HG02678 (cell line): ENCODE measurements around the gene RAPGEF3.

ENCODE experiments used
- ATAC-seq: cut with Tn5 transposase; IDR thresholded peaks from one replicate; pipeline ENCODE4 v1.9.1; 2021; ENCODE audit warnings: mild to moderate bottlenecking, moderate library complexity; ENCODE audit not compliant: unreplicated experiment

The RAPGEF3 gene

DNA sequence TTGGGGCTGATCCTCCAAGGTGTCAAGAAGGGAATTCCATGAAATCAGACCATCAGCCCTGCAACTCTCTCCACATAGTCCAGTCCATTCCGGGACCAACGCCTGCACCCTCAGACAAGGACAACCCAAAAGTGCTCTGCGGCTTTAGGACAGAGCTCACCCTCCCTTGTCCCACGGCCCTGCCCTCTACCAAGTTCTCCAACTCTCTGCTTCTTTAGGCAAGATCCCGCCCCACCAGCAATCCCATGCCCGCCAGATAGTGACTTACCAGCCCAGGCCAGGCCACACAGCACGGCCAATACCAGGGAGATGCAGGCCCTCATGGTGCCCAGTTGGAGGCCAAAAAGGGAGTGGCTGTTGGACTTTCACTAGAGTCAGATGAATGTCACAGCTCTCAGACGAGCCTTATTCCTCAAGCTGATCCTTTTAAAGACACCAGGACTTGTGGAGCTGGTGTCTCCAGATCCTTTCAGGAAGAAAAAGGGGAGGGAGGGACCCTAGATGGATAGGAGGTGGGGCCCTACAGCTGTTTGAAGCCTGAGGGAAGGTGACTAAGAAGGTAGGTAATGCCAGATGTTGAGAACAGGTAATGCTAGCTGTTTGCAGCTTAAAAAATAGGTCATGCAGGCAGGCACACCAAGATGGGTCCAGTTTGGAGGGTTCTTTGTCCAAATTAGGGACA, 33.4 kb downstream of the RAPGEF3 start, which contains the start of gene ENDOU:
TSS of gene ENDOU (minus strand) at position 400 of the 682 bp plus-strand sequence. CDS start at position 323, 77 bp downstream.
- no peak for ATAC-seq

DNA sequence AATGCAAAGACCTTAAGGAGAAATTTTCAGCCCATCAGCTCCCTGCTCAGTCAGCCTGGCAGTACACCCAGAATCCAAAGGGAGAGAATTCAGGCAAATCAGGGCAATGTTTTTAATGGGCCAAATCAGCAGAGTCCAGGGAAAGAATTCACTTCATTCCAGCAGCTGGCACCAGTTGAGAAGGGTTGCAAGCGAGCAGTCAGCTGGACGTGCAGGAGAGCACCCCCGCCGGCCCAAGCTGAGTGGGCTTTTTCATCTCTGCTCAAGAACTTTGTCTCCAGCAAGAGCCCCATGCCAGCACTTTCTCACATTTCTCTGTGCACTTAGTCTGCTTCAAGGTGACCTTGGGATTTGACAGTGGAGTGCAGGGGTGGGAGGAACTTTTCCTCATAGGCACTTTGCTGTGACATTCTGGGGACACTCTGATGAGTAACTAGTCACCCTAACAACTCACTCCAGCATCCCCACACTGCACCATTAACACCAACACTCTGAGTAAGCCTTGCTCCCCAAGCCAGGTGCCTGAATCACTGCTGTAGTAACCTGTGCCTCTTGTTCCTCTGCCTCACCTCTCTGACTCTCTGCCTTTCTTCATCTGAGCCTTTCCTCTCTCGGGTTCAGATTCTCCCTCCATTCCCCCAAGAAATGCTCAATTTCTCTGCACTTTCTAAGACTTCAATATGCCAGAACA, 35.6 kb downstream of the RAPGEF3 start:
- no peak for ATAC-seq

DNA sequence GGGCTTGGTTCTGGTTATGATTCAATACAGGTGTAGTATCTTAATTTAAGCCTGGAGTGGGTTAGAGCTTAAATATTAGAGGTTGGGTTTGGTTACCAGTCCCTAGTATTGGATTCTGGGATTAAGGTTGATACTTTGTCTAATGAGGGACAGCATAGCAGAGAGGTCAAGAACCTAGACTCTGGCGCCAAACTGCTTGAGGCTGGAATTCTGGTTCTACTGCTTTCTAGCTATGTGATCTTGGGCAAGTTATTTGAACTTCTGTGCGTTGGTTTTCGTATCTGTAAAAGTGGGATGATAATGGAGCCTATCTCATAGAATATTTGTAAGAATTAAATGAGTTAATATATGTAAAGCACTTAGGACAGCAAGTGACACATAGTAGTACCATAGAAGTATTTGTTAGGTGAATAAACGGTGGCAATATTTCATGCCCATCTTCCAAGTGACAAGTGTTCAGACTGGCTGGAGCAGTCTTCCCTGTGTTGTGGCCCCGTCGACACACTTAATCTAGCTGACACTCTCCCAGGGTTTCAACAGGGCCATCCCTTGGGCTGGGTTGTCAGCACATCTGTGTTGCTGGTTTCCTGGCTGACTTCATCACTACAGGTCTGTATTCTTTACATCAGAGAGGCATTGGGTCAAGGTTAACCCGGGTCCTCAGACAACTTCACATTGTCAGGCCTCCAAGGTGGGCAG, 36.4 kb downstream of the RAPGEF3 start:
- ATAC-seq: no peak

DNA sequence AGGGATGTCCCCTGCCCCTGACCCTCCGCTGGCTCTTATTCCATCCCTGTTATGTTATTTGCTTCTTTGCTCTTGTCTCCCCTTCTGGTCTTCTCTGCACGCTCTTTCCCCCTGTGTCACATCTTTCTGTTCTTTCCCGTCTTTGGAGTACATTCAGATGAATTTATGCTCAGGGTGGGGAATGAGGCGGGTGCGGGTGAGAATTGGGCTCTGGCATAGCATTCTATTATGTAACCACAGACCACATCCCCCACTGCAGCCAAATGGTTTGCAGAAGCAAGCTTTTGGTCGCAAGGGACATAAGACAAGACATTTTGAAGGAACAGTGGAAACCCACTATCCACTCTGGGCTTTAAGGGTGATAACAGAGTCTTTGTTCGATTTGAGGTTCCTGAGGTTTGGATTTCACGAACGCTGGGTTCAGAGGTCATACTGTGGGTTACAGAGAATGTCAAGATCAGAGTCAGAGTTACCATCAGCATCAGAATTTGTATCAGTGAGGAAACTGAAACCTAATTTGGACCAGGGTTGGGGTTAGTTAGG, 37.2 kb downstream of the RAPGEF3 start:
- no peak for ATAC-seq

DNA sequence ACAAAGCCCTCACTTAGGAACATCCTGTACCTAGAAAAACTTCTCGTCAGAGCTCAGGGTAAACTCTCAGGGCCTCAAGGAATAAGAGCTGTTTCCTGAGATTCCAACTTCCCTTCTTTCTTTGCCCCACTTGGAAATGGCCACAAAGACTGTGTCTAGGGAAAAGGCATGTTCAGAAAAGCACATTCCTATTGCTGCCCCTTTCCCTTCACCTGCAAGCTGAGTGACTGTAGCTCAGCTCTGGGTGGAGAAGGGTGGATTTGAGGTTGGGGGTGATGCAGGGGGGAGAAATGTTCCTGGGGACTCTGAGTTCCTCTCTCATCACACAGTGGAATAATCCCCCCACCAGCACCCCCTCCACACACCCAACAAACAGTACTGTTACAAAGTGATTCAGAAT, 40.1 kb downstream of the RAPGEF3 start:
- no peak for ATAC-seq

DNA sequence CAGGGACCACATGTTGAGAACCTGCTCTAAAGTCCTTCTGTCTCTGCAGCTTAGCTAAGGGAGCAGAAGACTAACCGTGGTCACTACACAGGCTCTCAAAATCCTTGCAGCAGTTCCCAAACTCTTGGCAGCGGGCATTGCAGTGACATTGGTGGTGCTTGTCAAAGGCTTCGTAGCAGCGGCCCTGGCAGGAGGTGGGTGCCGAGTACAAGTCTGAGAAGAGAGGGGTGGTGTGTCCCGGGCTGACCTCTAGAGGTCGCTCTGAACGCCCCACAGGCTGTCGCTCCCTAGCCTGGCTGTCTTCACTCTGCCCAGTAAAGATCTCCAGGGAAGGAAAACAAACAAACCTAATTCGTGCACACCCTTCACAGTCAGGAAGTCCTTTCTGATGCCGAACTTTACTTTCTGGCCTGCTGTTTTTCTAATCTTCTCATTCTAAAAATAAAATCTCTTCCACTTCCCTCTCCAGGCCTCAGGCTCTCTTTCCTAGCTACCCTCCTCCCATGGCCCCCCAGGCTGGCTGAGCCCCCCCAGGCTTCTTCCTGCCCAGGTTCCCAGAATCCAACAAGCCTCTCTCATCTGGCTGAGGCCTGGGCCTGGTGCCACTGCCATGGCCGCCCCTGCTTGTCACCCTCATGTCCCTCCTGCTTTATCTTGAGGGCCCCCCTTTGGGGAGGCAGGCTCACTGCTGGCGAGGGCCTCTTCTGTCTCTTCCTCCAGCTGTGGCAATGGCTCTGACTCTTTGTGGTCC, 41.1 kb downstream of the RAPGEF3 start:
- peak; percentile 37 for ATAC-seq

DNA sequence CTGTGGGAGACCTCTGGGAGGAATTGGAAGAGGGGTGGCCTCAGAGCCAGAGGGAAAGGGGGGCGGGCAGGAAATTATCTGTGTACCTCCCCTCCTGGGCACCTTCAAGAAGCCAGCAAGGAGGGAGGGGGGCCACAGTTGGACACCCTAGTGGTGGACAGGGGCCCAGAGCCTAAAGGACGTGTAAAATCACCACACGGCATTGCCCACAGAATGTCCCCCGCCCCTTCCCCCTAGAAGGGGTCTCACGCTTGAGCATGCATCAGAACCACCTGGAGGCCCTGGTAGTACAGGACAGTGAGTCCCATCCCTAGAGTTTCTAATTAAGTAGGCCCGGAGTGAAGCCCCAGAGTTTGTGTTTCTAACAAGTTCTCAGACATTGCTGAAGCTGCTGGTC, 41.6 kb downstream of the RAPGEF3 start:
- no peak for ATAC-seq

DNA sequence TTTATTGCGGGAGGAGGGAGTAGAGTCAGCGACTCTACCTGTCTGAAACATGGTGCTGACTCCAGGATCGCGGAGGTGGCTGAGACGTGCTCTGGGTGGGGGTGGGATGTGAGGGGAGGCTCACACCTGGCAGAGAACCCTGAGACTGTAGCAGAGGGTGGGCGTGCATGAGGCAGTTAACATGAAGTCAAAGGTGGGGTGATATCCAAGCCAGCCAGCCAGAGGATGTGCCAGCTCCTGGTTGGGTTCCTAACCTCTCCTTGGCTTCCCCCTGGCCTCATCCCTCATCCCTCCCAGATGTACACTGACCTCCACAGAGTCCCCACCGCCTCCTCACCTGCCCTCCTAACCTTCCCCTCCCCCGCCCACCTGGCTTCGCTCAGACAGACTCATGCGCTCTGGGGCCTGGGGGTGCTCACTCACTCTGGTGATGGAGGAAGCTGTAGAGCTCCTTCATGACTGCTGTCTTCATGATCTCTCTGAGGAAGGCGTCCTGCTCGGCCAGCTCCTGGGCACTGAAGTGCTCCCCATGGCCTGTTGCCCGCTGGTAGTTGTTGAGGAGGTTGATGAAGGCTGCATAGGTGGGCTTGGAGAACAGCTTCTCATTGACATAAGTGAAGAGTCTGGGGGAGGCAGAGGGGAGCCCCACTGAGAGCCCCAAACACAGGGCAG, 42.7 kb downstream of the RAPGEF3 start:
- no peak for ATAC-seq

DNA sequence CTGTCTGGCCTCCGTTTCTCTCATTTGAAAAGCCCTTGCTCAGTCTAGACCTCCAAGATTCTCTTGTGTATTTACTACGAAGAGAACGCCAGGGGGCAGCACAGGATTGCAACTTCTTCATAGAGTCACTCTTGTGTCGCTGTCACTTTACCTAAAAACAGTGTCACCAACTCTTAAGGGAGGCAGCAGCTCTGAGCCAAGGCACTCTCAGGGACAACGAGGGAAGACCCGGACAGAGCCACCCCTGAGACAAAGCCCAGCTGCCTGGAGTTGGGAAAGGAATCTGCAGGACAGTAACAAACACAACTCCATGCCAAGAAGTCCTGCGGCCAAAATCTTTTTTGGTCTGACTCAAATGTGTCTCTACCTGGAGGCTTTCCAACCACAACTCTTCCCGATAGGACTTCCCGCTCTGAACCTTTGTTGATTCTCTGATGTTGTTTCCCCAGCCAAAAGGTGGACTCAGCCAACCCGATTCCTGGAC, 43.2 kb downstream of the RAPGEF3 start:
- ATAC-seq: peak; percentile 82

DNA sequence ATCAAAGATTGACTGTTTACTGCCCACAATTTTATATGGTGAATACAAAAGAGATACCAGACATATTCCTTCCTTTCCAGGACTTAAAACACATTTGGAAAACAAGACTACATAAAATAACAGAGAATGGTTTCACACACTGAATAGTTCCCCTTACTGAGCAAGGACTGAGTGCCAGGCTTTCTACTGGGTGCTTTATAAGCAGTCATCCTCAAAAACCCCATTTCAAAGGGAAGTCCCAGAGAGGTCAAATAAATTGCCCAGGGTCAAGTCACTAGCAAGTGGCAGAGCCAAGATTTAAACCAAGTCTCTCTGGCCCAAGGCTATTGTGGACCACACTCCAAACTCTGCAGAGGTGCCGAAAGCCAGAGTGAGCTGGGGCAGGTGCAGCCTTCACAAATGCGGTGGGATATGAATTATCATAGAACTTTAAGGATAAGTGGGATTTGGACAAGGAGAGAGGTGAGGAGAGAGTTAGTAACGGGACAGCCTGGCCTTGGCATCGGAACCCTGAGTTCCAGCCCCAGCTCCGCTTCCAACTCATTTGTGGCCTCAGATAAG, 43.8 kb downstream of the RAPGEF3 start:
- ATAC-seq: no peak

DNA sequence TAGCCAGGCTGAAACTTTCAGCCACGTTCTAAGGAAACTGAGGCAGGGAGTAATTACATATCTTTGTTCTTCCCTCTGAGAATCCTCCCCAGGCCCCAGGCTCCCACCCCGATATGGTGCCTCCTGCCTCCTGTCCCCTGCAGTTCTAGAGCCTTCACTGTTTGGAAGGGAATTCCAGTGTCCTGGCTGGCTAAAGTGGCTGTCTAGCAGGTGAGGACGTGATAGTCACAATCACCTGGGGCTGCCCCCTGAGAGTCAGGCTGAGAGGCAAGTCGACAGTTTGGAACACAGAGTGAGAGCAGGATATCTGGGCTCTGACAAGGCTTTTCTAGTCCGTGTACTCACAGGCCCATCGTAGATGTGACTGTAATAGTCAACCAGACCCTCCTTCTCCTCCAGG, 46.5 kb downstream of the RAPGEF3 start:
- ATAC-seq: no peak

DNA sequence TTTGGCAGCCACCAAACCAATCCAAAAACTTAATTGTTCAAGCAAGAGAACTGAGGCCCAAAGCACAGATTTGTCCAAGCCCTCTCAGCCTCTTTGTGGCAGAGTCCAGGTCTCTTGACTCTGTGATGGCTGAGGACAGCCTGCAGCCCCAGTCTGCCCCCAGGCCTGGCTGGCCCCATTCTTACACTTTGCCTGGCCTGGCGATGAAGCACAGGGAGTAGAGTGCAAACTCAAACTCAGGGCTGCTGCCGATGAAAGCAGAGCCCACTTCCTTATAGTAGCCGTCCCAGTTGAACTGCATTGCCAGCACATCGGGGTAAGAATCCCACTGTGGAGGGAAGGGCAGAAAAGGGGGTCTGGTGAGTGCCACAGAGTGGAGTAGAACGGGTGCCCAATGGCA, 47.2 kb downstream of the RAPGEF3 start:
- ATAC-seq: no peak

DNA sequence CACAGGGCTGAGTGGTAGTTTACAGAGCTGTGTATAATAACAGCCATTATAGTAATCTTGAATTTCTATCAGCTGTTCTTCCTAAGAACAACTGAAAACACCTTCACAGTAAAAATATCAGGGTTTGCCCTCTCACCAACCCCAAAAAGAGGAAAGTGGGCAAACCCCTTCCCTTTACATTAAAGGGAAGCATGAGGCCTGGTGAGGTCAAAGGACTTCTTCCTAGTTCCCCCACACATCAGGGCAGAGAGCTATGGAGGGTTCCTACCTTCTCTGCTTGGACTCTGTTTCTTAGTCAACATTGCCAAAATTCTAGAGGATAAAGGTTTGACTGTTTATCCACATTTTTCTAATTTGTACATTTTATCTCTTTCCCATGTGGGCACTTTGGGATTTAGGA, 48.4 kb downstream of the RAPGEF3 start:
- ATAC-seq: no peak

DNA sequence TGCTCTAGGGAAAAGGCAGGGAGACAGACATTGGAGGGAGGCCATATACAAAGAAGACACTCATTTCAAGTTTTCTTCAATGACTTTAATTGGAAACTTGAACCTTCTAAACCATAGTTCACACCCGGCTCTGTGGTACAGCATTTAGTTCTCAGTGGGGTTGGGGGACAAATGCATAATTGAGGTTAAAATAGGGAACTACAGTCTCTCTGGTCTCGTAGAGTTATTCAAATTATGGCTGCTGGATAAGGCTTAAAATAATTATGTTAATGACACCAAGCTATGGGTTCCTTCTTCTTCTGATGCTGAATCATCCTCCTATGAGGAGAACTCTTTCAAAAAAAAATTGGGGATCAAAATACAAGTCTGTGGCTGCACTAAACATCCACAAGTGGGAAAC, 49.0 kb downstream of the RAPGEF3 start:
- ATAC-seq: no peak

DNA sequence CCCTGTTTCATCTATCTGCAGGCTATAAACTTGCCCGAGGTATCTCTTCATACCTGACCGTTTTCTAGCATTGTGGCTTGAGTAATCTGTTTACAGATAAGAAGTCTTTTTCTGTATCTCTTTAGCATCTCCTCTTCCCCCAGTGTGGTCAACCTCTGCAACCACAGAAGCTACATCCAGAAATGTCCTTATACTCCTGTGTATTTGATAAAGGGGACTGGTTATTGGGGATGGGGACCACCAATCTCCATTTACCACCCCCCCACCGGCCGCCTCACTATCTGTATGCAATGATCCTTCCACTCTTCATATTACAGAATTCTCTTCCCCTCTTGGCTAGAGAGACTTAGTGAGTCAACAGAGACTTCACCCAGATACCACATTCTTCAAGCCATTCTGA, 49.4 kb downstream of the RAPGEF3 start:
- ATAC-seq: no peak

DNA sequence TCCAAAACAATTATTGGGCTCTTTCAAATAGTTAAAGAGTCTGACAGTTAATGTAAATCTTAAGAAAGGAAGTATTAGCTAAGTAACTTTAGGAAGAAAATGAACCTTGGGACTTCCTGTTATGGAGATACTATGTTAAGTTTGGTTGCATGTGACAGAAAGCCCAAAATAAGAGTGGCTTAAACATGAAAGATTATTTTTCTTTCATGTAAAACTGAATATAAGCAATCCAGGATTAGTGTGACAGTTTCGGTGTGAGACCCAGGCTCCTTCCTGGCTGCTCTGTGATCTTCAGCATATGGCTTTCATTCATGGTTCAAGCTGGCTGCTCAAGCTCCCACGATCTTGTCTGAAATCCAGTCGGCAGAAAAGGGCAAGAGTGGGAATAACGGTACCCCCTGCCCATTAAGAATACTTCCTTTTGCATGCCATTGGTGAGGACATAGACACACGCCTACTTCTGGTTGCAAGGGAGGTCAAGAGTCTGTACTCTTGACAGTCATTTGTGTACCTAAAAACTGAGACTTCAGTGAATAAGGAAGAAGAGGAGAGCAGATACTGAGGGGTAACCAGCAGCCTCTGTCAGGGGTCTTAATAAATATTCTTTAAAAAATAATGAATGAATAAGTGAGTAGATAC, 50.7 kb downstream of the RAPGEF3 start:
- ATAC-seq: no peak

DNA sequence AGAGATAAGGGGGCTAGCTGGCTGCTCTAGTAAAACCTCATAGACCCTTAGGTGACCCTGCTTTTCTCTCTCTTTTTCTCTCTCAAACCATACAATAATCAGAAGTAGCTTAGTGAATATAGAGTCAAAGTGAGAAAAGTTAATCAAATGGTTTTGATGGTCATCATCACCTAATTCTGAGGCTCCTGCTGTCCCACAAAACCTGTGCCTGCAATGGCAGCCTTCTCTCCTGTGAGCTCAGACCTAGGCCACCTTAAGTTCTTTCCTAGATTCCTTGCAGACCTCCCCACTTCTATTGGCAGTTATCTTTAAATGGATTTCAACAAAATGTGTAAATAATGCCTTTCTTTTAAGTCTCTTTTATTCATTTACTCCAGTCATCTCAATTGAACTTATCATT, 51.3 kb downstream of the RAPGEF3 start:
- ATAC-seq: no peak

DNA sequence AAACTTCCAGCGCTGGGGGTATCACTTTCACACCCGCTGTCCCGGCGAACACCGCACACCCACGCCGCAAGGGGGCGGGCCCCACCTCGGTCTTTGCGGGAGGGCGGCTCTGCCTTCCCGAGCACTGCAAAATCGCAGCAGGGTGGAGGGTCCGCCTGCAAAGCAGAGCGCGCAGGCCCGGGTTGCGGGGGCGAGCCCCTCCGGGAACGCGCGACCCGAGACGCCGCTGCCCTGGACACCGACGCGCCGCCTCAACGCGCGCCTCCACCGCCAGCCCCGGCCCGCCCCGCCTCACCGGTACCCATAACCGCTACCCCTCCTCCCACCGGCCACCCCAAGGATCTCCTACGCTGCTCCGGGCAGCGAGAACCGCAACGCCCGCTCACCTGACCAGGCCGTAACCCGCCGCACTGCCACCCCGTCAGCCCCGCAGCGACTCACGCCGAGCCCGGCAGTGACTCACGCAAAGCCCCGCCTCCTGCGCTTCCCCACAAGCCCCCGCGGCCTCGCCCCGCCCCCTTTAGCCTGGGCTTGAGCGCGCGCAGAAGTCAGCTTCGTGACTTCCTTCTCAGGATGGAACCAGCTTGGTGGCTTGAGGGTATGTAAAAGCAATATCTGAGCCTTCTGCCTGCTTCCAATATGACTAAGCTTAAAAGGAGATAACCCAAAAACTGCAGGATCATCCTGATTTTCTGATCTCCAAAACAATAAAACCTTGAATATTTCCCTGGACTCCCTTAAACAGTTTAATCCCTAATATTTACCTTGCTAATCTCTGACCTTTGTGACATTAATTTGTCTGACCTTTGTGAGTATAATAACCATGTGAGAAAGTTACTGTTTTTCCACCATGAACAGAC, 52.9 kb downstream of the RAPGEF3 start, which contains the start of gene RPAP3:
TSS of gene RPAP3 (minus strand) at position 465 of the 860 bp plus-strand sequence. CDS start 3,190 bp downstream, outside the sequence.
- peak; percentile 82 for ATAC-seq

DNA sequence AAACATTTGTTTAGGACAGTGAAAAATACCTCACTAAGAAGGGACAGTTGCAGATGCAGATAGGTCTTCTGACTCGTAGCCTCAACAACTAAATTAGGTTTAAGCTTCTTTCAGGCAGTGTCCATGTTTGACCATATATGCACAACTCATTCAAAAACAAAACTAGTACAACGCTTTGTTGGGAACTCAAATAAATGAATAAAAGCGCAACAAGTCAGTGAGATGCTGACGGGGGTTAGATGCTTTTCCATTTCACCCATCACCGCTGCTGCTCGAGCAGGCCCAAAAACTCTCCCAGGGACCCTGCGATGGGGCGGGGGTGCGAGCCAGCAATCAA, 53.5 kb downstream of the RAPGEF3 start:
- no peak for ATAC-seq
